NAMALWA (cell line): Measurements from ENCODE around the gene NAT10.

Experiments used
- DNase-seq: peaks from one replicate; pipeline ENCODE4 v3.0.0-alpha.2; 2015; ENCODE audit warnings: low spot score

NAT10 gene

DNA sequence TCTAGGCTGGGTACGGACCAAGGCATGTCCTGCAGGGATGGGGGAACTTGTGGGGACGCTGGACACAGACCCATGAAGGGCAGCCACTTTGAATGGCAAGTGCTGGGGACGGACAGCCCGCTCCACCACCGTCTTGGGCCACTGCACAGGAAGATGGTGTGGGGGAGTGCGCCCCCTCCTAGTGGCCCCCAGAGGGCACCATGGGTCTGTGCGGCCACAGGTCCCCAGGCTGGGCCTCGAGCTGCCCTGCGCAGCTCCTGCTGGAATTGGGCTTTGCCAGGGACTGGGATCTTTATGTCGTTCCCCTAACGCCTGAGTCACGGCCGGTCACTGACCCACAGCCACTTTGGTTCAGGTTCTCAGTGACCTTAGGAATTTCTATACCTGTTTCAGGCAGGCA lies 44.4 kb downstream of the NAT10 start:
- no peak for DNase-seq

DNA sequence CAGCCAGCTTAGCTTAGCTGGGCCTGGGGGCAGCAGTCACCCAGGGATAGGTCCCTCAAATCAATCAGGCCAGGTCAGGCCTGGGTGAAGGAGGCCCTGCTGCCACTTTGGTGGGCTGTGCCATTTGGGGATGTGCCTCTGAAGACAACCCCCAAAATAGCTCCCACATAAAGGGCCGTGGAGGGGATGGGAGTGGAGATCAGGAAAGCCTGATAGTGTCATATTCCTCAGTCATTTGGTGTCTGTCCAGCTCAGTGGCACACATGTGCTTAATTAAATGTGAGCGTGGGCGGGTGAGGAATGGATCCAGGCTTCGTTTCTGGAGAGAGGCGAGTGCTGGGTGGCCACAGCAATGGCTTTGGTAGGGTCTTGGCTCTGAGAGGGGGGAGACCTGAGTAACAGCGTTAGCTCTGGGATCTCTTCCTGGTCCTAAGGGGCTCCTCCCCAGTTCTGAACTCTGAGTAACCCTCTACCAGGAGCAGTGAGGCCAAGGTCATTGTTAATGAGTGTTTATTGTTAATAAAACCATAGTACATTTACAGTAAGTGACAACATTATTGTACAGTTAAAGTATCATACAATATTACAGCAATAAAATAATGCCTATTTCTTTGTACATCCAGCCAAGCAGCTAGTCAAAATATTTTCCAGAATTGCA lies 45.2 kb downstream of the NAT10 start:
- no peak for DNase-seq

DNA sequence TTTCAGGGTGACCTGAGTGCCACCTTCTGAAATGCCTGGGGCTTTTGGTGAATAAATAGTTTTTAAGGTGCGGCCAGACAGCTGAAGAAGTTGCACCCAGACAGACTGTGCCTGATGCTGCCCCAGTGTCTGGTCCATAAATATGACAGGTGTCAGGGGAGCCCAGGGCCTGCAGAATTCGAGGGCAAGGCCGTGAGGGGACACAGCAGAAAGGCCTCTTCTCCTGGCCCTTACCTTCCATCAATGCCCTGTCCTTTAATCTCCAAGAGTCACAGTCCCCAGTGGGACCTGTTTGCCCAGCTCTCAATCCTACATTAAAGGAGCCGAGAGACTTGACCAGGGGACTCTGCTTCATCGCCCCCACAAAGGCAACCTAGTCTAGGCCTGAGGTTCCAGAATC lies 45.7 kb downstream of the NAT10 start:
- no peak for DNase-seq

DNA sequence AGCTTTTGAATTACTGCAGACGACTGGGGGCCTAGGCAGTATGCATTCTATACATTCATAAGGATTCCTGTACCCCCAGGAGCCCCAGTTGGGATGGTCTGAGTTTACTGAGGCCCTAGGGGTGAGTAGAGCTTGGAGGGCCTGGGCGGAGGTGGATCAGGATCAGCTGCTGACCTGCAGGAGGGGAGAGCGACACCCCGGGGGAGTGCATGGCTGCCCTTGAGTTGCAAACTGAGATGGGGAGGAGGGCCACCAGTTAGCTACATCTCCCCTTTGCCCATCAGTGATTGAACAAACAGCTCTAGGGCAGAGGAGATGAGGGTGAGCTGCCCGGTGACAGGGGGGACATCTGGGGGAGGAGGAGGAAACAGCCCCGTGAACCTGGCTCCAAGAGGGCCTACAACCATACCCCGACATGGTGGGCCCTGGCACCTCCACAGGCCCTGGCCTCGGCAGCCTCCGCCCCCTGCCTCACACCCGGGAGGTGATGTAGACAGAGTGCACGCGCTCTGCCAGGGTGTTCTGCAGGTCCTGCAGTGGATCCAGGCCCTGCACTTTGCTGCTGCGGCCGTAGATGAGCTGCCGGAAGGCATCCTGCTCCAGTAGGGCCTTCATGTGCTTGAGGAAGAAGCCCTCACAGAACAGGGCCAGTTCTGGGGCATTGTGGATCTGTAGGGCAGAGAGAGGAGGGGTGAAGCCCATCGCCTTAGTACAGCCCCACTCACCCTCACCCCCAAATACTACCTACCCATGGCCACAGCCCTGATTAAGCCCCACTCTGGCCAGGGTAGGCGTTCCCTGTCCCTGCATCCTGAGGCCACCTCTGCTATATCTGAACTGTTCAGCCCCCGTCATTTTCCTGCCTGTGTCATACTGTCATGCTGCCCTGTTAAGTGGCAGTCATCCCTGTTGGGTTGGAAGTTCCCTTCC lies 46.8 kb downstream of the NAT10 start:
- DNase-seq: no peak

DNA sequence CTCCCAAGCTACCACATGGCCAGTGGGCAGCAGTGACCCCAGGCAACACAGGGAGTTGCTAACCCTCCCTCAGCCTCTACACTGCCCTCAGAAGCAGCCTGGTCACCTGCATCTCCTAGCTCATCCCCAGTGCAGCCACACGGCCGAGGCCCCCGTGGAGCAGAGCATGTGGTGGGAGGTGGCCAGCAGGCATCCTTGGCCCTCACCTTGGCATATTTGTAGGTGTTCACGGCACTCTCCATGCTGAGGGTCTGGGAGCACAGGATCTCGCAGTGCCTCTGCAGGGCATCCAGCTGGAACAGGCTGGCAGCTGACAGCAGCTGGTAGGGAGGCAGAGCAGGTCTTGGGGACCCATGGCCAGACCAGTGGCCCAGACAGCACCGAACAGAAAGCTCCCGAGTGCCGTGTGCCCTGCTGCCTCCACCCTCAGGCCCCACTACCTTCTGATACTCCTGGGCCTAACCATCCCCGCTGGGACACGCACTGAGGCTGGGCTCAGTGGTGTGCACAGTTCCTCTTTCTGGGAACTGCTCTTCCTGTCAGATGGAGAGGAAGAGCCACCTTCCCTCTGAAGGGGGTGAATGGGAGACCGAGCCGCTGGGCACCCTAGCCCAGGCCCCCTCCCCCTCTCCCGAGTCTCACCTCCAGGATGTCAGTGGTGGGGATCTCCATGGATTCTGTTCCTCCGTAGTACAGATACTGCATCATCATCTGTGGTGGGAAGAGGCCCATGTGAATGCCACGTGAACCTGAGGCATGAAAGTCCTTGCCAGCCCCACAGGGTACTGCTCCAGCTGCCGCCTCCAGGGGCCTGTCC lies 48.8 kb downstream of the NAT10 start:
- no peak for DNase-seq

DNA sequence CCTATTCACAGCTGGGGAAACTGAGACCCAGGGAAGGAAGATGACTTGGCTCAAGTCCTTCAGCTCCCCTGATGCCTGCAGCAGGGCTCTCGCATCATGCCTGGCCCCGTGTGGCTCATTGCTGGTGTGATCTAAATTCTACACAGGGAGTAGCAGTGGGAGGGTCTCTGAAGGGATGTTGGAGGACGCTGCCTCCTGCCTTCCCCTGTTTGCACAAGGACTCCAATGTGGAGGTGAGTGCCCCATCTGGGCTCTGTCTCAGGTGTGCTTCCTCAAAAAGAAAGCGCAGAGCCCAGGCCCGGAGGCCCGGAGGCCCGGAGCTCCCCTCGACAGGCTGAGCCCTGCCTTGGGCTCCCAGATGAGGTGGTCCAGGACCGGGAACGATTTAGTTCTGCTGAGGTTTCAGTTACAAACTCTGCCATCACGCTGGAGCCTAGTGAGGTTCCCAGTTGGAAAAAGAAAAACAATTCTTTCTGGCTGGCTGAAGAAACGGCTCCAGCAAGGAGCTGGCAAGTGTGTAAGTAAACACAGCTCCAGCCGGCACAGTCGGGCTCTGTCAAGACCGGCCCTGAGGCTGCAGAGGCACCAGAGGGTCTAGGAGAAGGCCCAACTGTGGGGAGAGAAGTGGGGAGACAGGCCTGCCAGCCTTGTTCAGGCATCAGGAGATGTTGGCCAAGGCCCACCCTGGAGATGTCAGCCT lies 49.8 kb downstream of the NAT10 start:
- DNase-seq: no peak

DNA sequence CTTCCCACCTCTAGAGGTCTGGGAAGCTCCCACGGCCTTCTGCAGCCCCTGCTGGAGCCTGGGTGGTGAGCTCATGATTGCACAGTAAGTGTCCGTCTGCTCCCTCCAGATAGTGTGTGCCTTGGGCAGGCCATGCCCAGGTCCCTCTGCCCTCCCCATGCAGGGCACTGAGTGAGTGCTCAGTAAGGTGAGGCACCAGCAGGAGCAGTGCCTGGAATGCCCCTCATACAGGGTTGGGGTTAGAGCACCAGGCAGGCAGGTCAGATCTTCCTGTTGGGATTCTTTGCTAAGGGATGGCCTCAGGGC lies 50.3 kb downstream of the NAT10 start:
- no peak for DNase-seq

DNA sequence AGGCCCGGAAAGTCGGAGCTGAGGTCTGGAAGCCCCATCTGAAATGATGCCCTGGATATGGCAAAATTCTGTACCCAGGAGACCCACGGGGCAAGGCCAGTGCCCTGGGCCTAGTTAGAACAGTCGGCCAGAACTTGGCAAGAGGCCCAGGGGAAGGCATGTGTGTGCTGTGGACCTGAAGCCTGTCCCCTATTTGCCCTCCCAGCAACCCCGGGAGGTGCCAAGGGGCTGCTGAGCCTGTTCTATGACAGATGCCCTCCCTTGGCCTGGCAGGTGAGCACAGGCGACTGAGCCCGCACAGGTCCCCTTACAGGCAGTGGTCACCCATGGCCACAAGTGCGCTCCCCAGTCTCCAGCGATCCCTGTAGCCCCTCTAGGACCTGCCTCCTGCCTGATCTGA lies 51.7 kb downstream of the NAT10 start:
- no peak for DNase-seq

DNA sequence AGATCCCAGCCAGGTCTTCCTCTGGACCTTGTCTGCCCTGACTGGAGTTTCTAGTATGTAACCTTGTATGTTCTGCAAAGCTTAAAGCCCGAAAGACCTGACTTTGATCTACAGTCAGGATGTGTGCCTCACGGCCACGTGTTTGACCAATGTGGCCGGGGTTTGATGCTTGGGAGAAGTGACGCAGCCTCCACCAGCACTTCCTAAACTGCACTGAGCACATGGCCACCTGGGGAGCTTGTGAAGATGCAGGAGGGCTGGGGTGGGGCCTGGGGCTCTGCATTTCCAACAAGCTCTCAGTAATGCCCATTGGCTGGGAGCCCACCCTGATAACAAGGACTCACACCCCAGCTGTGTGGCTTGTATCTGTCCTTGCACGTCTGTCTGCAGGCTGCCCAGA lies 53.2 kb downstream of the NAT10 start:
- DNase-seq: no peak

DNA sequence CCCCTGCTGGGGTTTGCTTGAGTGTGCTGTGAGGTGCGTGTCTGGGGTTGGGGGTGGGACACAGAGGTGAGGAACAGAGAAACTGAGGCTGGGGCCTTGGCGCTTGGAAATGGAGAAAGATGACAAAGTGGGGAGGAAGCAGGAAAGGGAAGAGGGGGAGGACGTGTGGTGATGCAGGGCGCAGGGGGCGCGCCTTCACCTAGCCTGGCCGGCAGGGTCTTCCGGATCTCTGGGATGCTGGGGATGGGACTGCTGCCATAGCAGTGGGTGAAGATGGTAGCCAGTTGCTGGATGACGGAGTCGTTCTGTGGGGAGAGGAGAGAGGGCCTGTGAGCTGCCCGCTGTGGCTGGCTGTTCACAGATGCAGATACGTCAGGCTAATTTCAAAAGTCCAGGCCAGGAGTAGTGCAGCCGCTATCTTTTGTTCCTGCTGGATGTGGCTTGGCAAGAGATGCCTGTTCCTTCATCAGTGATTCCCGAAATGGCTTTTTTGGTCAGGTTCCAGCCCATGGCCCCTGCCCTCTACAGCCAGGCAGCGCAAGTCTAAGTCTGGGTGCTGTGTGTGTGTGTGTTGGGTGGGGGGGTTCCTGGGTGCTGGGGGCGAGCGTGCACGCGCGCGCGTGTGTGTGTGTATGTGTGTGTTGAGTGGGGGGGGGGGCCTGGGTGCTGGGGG lies 54.8 kb downstream of the NAT10 start:
- DNase-seq: no peak

DNA sequence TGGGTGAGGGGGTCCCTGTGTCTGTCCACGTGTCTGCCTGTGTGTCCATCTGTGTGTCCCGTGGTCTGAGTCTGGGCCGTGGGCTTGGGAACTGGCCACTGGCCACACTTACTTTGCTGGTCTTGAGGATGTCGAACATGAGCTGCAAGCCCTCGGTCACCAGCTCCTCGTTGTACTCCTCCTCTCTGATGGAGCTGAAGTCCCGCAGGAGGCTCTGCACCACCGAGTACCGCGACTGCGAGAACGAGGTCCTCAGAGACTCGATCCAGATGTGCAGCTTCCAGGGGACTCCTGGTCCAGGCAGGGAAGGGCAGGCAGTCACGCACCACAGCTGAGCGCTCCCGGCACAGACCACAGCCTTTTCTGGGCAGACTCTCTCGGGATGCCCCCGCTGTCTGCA lies 55.4 kb downstream of the NAT10 start:
- no peak for DNase-seq

DNA sequence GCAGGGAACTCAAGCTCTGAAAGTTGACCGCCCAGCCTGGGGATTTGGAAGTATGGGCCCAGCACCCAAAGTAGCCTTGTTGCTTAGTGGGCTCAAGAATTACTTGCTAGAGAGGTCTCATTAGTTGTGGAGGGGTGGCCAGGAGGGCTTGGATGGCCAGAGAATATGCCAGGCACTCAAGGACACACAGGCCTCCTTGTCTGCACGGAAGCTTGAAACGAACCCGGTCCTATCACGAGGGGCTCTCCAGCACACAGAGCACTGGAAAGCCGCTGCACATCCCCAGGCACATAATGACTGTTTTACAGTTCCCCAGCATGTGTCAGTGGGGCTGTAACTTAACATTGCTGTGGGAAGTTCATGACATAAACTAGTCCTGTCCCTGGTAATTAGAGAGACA lies 55.9 kb downstream of the NAT10 start:
- DNase-seq: no peak

DNA sequence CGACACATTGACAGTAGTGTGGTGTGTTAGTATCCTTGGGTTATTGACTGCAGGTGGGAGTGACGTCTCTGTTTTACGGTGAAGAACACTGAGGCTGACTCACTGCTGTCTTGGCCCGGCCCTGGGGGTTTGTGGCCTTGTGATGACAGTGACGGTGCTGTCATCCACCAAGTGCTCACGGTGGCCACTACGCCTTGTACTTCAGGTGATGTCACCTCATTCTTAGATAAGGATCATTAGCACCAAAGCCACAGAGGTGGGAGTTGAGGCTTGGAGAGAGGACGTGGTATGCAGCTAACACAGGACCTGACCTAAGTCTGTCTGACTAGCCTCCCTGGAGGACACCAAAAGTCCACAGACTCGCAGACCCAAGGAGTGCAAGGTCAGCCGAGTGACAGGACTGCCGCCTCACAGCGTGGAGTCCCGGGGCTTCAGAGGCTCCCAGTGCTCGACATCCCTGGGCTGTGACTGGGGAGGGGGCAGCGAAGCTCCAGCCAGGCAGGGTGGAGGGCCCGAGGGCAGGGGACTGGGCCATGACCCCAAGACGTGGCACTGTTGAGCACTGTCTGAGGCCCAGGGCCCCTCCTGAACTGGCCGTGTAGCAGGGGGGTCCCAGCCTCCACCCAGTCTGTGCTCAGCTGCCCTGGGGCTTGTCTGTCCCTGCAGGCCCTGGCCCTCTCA lies 56.5 kb downstream of the NAT10 start:
- no peak for DNase-seq

DNA sequence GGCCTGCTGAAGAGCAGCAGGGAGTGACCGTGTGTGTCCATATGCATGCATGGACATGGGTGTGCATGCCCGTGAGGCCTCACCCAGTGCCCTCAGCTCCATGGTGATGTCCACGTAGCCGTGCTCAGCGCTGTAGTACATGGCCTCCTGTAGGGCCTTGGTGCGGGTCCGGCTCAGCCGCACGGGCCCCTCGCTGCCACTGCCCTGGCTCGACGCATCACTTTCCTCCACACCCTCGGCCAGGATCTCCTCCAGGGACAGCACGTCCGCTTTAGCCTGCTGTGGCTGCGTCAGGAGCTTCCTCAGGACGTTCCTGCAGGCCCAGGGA lies 57.0 kb downstream of the NAT10 start:
- no peak for DNase-seq

DNA sequence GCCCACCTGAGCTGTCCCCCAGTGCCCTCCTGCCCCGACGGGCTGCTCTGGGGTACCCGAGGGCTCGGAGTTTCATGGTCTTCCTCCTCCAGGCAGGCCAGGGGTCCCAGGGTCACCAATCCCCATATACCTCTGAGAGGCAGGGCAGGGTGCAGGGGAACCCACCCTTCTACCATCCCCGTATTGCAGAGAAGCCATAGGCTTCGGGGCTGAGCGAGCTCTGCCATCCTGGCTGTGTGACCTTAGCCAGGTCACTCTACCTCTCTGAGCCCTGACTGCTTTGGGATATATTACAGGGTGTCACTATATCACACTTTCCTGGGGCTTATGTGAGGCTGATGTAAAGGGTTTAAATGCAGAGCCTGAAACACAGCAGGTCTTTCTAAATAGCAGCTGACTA lies 57.4 kb downstream of the NAT10 start:
- DNase-seq: no peak

DNA sequence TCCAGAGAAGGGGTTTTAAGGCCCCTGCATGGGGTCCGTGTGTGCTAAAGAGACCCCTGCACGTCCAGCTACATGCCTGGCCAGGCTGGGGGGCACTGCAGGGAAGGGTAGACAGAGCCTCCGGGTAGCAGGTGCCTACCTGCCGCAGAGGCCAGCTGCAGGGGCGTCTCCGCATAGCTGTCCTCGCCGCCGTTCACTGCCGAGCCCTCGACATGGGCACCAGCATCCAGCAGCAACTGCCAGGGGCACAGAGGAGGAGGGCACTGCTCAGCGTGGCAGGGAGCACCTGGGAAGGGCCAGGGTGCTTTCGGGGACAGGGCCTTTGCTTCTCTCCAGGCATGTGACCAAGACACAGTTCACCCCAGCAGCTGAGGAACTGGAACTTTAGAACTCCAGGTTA lies 59.7 kb downstream of the NAT10 start:
- DNase-seq: no peak

DNA sequence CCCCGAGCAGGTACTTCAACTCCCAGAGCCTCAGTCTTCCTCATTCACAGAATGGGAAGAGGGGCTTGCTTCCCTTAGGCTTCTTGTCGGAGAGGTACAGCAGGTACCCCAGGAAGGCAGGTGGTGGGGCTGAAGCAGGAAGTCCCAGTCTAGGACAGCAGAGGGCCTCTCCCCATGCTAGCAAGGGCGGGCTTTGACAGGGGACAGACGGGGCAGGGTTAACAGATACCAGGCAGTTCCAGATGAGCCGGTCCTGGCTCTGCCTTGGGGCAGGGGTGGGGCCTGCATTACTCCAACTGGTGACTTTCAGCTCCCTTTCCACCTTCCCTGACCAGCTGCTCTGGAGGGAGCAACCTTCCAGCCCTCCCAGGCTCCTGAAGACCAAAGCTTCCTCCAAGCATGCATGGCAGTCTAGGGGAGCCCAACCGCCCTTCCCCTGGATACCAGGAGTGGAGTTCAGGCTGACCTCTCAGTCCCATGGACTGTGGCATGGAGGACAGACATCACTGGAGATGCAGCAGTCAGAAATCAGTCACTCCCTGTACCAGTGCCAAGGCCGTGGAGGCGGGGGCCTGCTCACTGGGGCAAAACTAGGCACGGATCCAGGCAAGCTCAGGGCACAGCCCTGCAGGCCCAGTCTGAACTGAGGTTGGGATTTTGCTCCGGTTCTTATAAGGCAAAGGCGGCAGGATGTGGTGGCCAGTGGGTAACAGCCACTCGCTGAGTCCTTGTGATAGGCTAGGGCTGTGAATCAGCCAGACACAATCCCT lies 60.5 kb downstream of the NAT10 start:
- DNase-seq: no peak

DNA sequence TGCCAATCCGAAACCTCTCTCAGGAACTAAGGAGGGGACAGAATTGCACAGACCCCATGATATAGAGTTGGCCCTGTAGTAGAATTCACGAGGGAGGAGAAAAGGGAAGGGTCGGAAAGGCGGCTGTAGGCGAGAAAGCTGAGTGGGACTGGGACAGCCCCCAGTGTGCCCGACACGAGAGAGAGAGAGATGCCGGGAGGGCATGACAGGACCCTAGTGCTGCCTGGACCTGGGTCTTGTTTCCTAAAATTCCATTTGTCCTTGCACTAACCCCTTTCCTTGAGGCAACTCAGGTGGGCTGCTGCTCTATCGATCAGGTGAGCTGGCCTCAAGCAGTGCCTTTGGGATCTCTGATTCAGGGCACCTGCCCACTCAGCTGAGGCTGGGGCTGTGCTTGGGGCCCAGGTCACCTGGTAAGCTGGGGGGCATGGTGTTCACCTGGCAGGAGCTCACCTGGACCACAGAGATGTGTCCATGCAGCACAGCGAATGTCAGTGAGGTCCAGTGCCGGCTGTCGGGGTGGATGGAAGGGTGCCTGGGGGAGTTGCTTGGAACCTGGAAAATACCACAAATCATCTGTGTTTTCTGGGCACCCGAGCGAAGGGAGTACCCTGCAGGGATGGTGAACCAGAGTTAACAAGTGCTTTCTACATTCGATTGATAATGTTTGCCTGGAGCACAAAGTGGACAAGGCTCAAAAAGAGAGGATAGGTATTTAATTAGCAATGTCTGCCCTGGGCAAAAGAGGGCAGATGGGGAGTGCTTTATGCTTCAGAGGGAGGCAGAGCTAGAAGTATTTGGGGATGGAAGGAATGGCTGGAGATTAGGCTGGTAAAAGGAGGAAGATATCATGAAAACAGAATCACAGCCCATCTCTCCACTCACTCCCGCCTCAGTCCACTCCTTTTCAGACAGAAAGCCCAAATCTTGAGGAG lies 61.6 kb downstream of the NAT10 start:
- no peak for DNase-seq

DNA sequence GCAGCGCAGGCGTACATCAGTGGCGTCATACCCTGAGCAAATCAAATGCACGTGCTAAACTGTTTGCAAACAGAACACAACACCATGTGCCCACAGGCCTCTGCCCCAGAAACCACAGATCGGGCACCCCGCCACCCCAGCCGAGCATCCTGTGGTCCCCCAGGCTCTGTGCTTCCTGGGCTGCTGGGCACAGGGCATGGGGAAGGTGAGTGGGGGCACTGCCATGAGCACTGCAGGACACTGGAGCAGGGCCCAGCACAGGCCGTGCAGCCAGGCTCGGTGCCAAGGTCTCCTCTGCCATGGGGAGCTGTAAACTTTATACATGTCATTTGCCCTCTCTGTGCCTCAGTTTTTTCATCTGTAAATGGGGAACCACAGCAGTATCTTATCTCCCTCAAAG lies 62.5 kb downstream of the NAT10 start:
- no peak for DNase-seq
